ENCODE measurements around the gene WDR1.

The WDR1 gene

GRCh38 chr4:10087152-10087791 is 29.3 kb downstream of the WDR1 start:
- DNase-seq (ENCODE audit: low read depth): no peak
- H3K4me3 ChIP-seq (ENCODE audit: low read length): no peak overlapping the region
- no peak for TF ChIP-seq CTCF (IDR thresholded peaks at IDR 0.05; ENCODE audit: insufficient read depth, low read depth, low read length, missing control alignments)

GRCh38 chr4:10086506-10087120 is 30.0 kb downstream of the WDR1 start:
- no peak overlapping the region for H3K4me3 ChIP-seq (ENCODE audit: low read length)
- DNase-seq (ENCODE audit: low read depth): no peak
- TF ChIP-seq CTCF (IDR thresholded peaks at IDR 0.05; ENCODE audit: insufficient read depth, low read depth, low read length, missing control alignments): no peak

- no peak for DNase-seq (ENCODE audit: low read depth)
- no peak overlapping the region for H3K4me3 ChIP-seq (ENCODE audit: low read length)
- TF ChIP-seq CTCF (IDR thresholded peaks at IDR 0.05; ENCODE audit: insufficient read depth, low read depth, low read length, missing control alignments): no peak
These were observed 30.6 kb downstream of the WDR1 start for GRCh38 chr4:10085828-10086505.

- no peak overlapping the region for H3K4me3 ChIP-seq (ENCODE audit: low read length)
- no peak for TF ChIP-seq CTCF (IDR thresholded peaks at IDR 0.05; ENCODE audit: insufficient read depth, low read depth, low read length, missing control alignments)
- DNase-seq (ENCODE audit: low read depth): no peak
These were observed 31.2 kb downstream of the WDR1 start for GRCh38 chr4:10085386-10085785.

GRCh38 chr4:10084651-10085358 is 31.8 kb downstream of the WDR1 start:
- no peak for TF ChIP-seq CTCF (IDR thresholded peaks at IDR 0.05; ENCODE audit: insufficient read depth, low read depth, low read length, missing control alignments)
- H3K4me3 ChIP-seq (ENCODE audit: low read length): no peak overlapping the region
- no peak for DNase-seq (ENCODE audit: low read depth)

GRCh38 chr4:10083861-10084641 is 32.5 kb downstream of the WDR1 start:
- no peak for DNase-seq (ENCODE audit: low read depth)
- no peak for TF ChIP-seq CTCF (IDR thresholded peaks at IDR 0.05; ENCODE audit: insufficient read depth, low read depth, low read length, missing control alignments)
- H3K4me3 ChIP-seq (ENCODE audit: low read length): no peak overlapping the region
